Small intestine (tissue), 7 donors: ENCODE results near the gene EML5. TPM values are rescaled to one million over a fixed set of nuclear protein-coding genes. Genes with fewer than 3 reads are reported as not detected.

ENCODE experiments used
- DNase-seq, 2 donors: peaks; one replicate each; pipeline versions ENCODE4 v3.0.0 to v3.0.0-alpha.2; 2013
- FAIRE-seq: peaks from 2 replicates; lab custom pipeline; 2012; peaks lifted over from hg19 to GRCh38; lab: Jason Lieb, UNC
- H3K27ac ChIP-seq, 3 donors: one replicate each; pipeline ENCODE4 v1.5.1; 2013; ENCODE audit warnings: low read length in 2 of 3, mild to moderate bottlenecking in 2 of 3, control low read depth in 1 of 3, inconsistent platforms in 1 of 3, low read depth in 1 of 3, moderate library complexity in 1 of 3
- H3K27me3 ChIP-seq, 3 donors: one replicate each; pipeline ENCODE4 v1.6.1; 2013; ENCODE audit warnings: low read length in 3 of 3, inconsistent platforms in 1 of 3; ENCODE audit not compliant: control insufficient read depth in 3 of 3, insufficient read depth in 3 of 3
- H3K36me3 ChIP-seq, 3 donors: one replicate each; pipeline ENCODE4 v1.6.1; 2013; ENCODE audit warnings: low read length in 3 of 3, inconsistent platforms in 1 of 3, low read depth in 1 of 3, mild to moderate bottlenecking in 1 of 3, moderate library complexity in 1 of 3; ENCODE audit not compliant: control insufficient read depth in 3 of 3, insufficient read depth in 2 of 3
- H3K4me1 ChIP-seq, 3 donors: one replicate each; pipeline ENCODE4 v1.6.1; 2013; ENCODE audit warnings: low read length in 2 of 3, inconsistent platforms in 1 of 3, low read depth in 1 of 3, mild to moderate bottlenecking in 1 of 3, moderate library complexity in 1 of 3; ENCODE audit not compliant: control insufficient read depth in 3 of 3, insufficient read depth in 2 of 3
- H3K4me3 ChIP-seq, 3 donors: one replicate each; pipeline ENCODE4 v1.5.1; 2013; ENCODE audit warnings: low read length in 3 of 3, control low read depth in 1 of 3, inconsistent platforms in 1 of 3, low read depth in 1 of 3, mild to moderate bottlenecking in 1 of 3, moderate library complexity in 1 of 3
- H3K9me3 ChIP-seq, 2 donors: one replicate each; pipeline ENCODE4 v1.6.1; 2013; ENCODE audit warnings: low read depth in 1 of 2, low read length in 1 of 2; ENCODE audit not compliant: control insufficient read depth in 2 of 2, insufficient read depth in 1 of 2
- WGBS, 3 donors: extraction: QIAGEN DNeasy Blood & Tissue Kit; methylation state at CpG; one replicate each; pipeline ENCODE4 v1.1.7; 2013; 5-methylcytosine and 5-hydroxymethylcytosine counted together
- polyA plus RNA-seq, 4 donors: library from polyadenylated mRNA; stranded (reverse) in 3 of 4; unstranded in 1 of 4; fragments of 200-250 nt in 3 of 4; fragments of 120-200 nt in 1 of 4; gene quantifications; one replicate each; pipeline versions ENCODE4 v1.2.1 to v1.2.3, GENCODE V29; 2013
- donor health status: healthy with polysubstance abuse.
- donor health status: control.
- donor health status: control.
- donor health status: Bipolar disorder and iron deficiency.
- donor health status: healthy.

The EML5 gene
- polyA plus RNA-seq, 4 donors = 0.70 to 1.5 TPM; not detected in 2

DNA sequence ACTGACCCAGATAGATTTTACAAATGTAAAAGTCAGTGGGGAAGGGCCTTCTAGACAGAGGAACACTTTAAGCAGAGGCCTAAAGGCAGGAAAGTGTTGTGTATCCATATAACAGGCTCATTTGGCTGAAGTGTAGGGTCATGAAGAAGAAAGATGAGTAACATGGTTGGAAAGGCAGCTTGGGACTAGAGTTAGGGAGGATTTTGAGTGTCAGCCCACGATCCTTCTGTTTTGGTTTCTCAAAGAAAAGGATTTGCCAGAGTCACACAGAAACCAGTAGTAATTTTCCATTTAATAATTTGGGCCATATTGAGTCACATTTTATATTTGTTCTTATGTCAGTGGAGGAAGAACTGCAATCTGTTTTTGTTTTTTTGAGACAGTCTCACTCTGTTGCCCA lies 153.5 kb downstream of the EML5 start:
- DNase-seq = no peak
- no peak overlapping the region for H3K27ac ChIP-seq
- 62 to 80% (median 79%) methylated on average over 1 of the region's 1 CpG for WGBS, 3 donors
- H3K27me3 ChIP-seq = no peaks in the 10 kb centered on the region
- no peaks in the 10 kb centered on the region for H3K36me3 ChIP-seq
- no peak overlapping the region for H3K4me3 ChIP-seq
- FAIRE-seq = no peak
- no peaks in the 10 kb centered on the region for H3K4me1 ChIP-seq
- no peaks in the 10 kb centered on the region for H3K9me3 ChIP-seq

DNA sequence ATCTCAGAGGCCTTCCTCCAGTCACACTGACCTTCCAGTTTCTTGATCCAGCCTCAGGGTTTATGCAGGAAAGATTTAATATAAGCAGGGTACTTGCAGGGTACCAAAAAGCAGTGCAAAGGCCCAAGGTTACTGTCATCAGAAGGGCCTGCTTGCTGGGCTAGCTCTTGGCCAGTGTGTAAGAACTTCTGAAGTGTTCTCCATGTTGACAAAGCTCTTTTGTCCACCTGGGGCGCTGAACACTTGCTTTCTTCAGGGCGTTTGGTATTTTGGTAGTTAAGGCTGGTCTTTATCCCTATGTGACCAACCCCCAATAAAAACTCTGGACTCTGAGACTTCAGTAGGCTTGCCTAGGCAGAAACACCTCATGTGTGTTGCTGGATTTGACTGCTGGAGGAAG lies 160.2 kb downstream of the EML5 start:
- Histone ChIP-seq H3K36me3 (no peaks in the 10 kb centered on the region), H3K9me3 (no peaks in the 10 kb centered on the region), H3K27me3 (no peaks in the 10 kb centered on the region), H3K4me1 (no peaks in the 10 kb centered on the region), H3K27ac (no peak overlapping the region), H3K4me3 (no peak overlapping the region)
- FAIRE-seq = no peak
- 45 to 79% (median 71%) methylated on average over 2 of the region's 2 CpGs for WGBS, 3 donors
- DNase-seq = peak in 1 of 2 donors; percentile 2

DNA sequence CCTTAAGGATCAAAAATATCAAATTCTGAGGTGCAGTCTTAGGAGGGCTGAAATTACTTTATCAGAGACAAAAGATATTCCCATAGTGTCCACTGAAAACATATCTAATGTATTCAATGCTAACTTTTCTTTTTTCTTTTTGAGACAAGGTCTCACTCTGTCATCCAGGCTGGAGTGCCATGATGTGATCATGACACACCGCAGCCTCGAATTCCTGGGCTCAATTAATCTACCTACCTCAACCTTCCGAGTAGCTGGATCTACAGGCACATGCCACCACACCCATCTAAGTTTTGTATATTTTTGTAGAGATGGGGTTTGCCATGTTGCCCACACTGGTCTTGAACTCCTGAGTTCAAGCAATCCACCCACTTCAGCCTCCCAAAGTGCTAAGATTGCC lies 161.7 kb downstream of the EML5 start:
- Histone ChIP-seq H3K27ac (no peak overlapping the region), H3K27me3 (no peaks in the 10 kb centered on the region), H3K4me1 (no peaks in the 10 kb centered on the region), H3K36me3 (no peaks in the 10 kb centered on the region), H3K4me3 (no peak overlapping the region), H3K9me3 (no peaks in the 10 kb centered on the region)
- WGBS, 3 donors = 66 to 80% (median 80%) methylated on average over 3 of the region's 3 CpGs
- DNase-seq = no peak
- FAIRE-seq = no peak

DNA sequence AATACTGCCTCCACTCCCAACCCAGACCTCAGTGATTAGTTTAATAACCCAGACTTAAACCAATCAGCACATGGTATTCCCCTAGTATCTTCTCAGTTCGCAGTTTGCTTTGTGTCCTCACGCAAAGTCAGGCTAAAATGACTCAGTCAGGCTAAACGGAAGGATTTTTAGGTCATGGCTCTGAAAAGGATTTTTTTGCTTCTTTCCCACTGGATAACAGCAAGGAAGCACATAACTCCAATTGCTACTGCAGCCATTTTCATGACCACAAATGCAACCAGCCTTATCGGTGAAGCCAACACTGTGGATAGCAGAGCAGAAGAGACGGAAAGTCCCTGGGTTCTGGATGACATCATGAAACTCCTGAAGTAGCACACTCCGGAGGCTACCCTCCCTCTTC lies 162.2 kb downstream of the EML5 start:
- Histone ChIP-seq H3K27ac (no peak overlapping the region), H3K4me1 (no peaks in the 10 kb centered on the region), H3K27me3 (no peaks in the 10 kb centered on the region), H3K4me3 (no peak overlapping the region), H3K9me3 (no peaks in the 10 kb centered on the region), H3K36me3 (no peaks in the 10 kb centered on the region)
- 73 to 89% (median 77%) methylated on average over 6 of the region's 6 CpGs for WGBS, 3 donors
- DNase-seq (no peak), FAIRE-seq (no peak)

DNA sequence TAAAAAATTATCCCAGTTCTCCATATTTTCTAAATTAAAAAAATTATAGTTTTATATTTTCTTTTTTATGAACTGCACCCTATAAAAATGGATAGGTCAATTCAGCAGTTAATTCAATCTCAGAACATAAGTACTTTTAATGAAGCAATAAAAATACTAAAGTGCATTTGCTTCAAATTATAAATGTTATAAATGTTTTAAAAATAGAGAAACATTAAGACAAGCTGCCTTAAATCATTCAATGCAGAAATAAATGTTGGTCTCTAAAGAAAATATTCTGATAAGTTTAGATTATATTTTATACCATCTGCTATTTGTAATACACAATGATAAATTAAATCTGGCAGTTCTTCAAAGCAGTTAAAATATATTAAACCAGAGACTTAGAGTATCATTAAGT lies 164.3 kb downstream of the EML5 start:
- no peaks in the 10 kb centered on the region for H3K4me1 ChIP-seq
- H3K4me3 ChIP-seq = no peak overlapping the region
- no peaks in the 10 kb centered on the region for H3K36me3 ChIP-seq
- DNase-seq (no peak), FAIRE-seq (peak; percentile 33)
- no peaks in the 10 kb centered on the region for H3K27me3 ChIP-seq
- no peaks in the 10 kb centered on the region for H3K9me3 ChIP-seq
- H3K27ac ChIP-seq = no peak overlapping the region

DNA sequence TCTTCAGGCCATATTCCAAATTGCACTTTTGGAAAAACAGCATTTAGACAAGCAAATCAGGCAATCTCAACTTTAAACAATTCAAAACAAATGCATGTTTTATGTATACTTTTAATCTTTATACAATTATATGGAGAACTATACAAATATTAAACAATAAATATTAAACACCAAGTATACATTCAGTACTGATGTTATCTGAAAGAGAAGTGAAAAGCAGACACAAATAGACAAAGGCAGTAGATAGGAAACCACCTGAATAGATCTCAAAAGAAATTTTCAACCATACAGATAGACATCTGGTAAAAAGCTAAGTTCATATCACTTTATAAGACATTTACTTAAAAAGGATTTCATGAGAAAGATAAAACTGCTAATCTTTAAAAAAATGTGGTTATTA lies 164.7 kb downstream of the EML5 start:
- Histone ChIP-seq H3K4me1 (no peaks in the 10 kb centered on the region), H3K9me3 (no peaks in the 10 kb centered on the region), H3K36me3 (no peaks in the 10 kb centered on the region), H3K27ac (no peak overlapping the region), H3K27me3 (no peaks in the 10 kb centered on the region), H3K4me3 (no peak overlapping the region)
- FAIRE-seq = no peak
- DNase-seq = no peak

DNA sequence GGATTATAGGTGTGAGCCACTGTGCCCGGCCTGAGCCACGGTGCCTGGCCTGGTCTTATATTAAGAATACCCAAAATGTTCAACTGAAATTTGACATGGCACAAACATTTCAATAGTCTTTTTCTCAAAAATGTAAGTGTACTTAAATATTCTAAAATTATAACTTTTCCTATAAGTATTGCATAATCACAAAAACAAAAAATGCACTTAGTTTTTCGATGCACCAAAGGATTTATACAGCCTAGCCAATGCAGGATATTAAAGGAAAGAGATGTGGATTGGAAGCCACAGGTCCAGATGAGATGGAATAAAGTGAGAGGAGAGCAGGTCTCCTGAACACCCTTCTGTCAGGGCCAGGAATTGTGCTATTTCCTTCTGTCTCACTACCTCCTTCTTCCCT lies 167.1 kb downstream of the EML5 start:
- Histone ChIP-seq H3K9me3 (no peaks in the 10 kb centered on the region), H3K27me3 (no peaks in the 10 kb centered on the region), H3K4me1 (no peaks in the 10 kb centered on the region), H3K27ac (no peak overlapping the region), H3K36me3 (no peaks in the 10 kb centered on the region), H3K4me3 (no peak overlapping the region)
- WGBS, 3 donors = 94 to 98% (median 97%) methylated on average over 3 of the region's 3 CpGs
- DNase-seq (no peak), FAIRE-seq (no peak)

DNA sequence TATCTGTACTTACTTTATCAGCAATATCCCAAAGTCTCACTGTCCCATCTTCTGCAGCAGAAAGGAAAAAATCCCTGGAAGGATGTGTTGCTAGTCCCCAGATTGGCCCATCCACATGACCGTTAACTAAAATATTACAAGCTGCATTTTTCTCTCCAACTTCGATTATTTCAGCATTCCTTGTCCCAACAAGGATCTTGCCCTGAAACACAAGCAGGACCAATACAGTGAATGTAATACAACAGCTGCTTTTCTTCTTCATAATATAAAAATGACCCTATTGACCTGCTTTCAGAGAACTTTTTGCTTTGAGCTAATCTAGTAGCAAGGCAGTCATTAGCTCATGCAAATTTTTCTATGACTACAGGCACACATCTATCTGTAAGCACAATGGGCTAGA lies 171.7 kb downstream of the EML5 start:
- Histone ChIP-seq H3K4me1 (no peaks in the 10 kb centered on the region), H3K9me3 (no peaks in the 10 kb centered on the region), H3K4me3 (no peak overlapping the region), H3K36me3 (no peaks in the 10 kb centered on the region), H3K27ac (no peak overlapping the region), H3K27me3 (no peaks in the 10 kb centered on the region)
- FAIRE-seq (no peak), DNase-seq (no peak)
- 70 to 95% (median 81%) methylated on average over 2 of the region's 2 CpGs for WGBS, 3 donors

DNA sequence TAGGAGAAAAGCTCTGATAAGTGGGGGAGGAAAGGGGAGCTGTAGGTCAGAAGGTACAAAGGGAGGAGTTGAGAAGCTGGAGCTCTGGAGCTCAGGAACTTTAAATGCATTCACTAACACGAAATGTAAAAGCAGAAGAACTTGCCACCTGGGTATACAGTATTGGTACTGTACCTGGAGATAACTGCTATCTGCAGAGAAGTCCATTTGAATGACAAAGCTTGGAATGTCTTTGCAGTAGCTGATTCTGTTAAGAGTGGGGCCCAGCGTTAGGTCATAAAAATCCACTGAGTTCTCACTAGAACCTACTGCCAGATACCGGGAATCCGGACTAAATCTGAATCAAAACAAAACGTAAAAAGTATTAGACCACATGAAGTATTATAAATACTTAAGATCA lies 174.3 kb downstream of the EML5 start:
- Histone ChIP-seq H3K4me3 (no peak overlapping the region), H3K36me3 (no peaks in the 10 kb centered on the region), H3K27ac (no peak overlapping the region), H3K4me1 (peaks cover 0 to 6% (median 0%) of the 10 kb centered on the region in 3 donors), H3K27me3 (no peaks in the 10 kb centered on the region), H3K9me3 (no peaks in the 10 kb centered on the region)
- WGBS, 3 donors = 81 to 88% (median 82%) methylated on average over 5 of the region's 5 CpGs
- FAIRE-seq = no peak
- DNase-seq = peak in 1 of 2 donors; percentile 10
